Neural cell (in vitro differentiated cells): ENCODE data around the gene GLB1L3. TPM values are rescaled to one million over a fixed set of nuclear protein-coding genes. Genes with fewer than 3 reads are reported as not detected.

Experiments
- H2AFZ ChIP-seq: fragments of 200-600, 300-800 bp; sonication (generic), shearing (Covaris generic); 2 replicates; pipeline ENCODE4 v1.6.0; 2014; ENCODE audit warnings: low read depth, mild to moderate bottlenecking, antibody characterized with exemption, low read length, moderate library complexity
- H3F3A ChIP-seq: fragments of 200-600 bp; shearing (Covaris generic); 2 replicates; pipeline ENCODE4 v1.6.1; 2016; ENCODE audit warnings: mild to moderate bottlenecking, moderate library complexity, mixed read lengths, antibody characterized with exemption, low read length; ENCODE audit not compliant: insufficient read depth, poor library complexity, severe bottlenecking
- H3K27ac ChIP-seq: fragments of 200-600, 300-800 bp; sonication (generic), shearing (Covaris generic); 2 replicates; pipeline ENCODE4 v1.5.1; 2014; ENCODE audit warnings: mild to moderate bottlenecking, low read length, moderate library complexity
- H3K27me3 ChIP-seq: fragments of 300-800, 200-600 bp; sonication (generic), shearing (Covaris generic); 2 replicates; pipeline ENCODE4 v1.6.0; 2014; ENCODE audit warnings: mild to moderate bottlenecking, low read depth, low read length, moderate library complexity; ENCODE audit not compliant: insufficient read depth
- H3K36me3 ChIP-seq: fragments of 300-800, 200-600 bp; sonication (generic), shearing (Covaris generic); 2 replicates; pipeline ENCODE4 v1.5.1; 2014; ENCODE audit warnings: mild to moderate bottlenecking, antibody characterized with exemption, low read length, moderate library complexity; ENCODE audit not compliant: insufficient read depth
- H3K4me2 ChIP-seq: fragments of 300-800, 200-600 bp; sonication (generic), shearing (Covaris generic); 2 replicates; pipeline ENCODE4 v1.6.0; 2014; ENCODE audit warnings: mild to moderate bottlenecking, low read length
- H3K4me3 ChIP-seq: fragments of 300-800, 200-600 bp; sonication (generic), shearing (Covaris generic); 2 replicates; pipeline ENCODE4 v1.5.1; 2014; ENCODE audit warnings: mild to moderate bottlenecking, low read length, moderate library complexity
- H3K79me2 ChIP-seq: fragments of 200-600 bp; shearing (Covaris generic); replicated peaks from 2 replicates; pipeline ENCODE4 v1.6.0; 2014; ENCODE audit warnings: mild to moderate bottlenecking, low read length, moderate library complexity; ENCODE audit not compliant: insufficient read depth
- H3K9ac ChIP-seq: fragments of 300-800, 200-600 bp; sonication (generic), shearing (Covaris generic); 2 replicates; pipeline ENCODE4 v1.6.1; 2016; ENCODE audit warnings: mild to moderate bottlenecking, low read length, mixed read lengths
- H3K9me2 ChIP-seq: fragments of 200-600 bp; shearing (Covaris generic); 2 replicates; pipeline ENCODE4 v1.6.1; 2016; ENCODE audit warnings: mild to moderate bottlenecking, low read length, mixed read lengths; ENCODE audit not compliant: insufficient read depth
- H3K9me3 ChIP-seq: fragments of 200-600, 300-800 bp; sonication (generic), shearing (Covaris generic); 2 replicates; pipeline ENCODE4 v1.6.1; 2016; ENCODE audit warnings: mild to moderate bottlenecking, mixed run types, low read length, moderate library complexity, mixed read lengths
- H4K20me1 ChIP-seq: fragments of 200-600 bp; shearing (Covaris generic); 2 replicates; pipeline ENCODE4 v1.6.1; 2016; ENCODE audit warnings: mild to moderate bottlenecking, mixed run types; ENCODE audit not compliant: insufficient read depth
- EP300 ChIP-seq: fragments of 450-650 bp; conservative IDR thresholded peaks from 2 replicates; pipeline ENCODE4 v1.6.1; 2014; ENCODE audit warnings: antibody characterized with exemption, mild to moderate bottlenecking, moderate library complexity; ENCODE audit not compliant: poor library complexity, severe bottlenecking
- EZH2 ChIP-seq: fragments of 200-600, 300-800 bp; shearing (Covaris generic), sonication (generic); IDR thresholded peaks from 2 replicates; pipeline ENCODE4 v1.6.1; 2014; ENCODE audit warnings: antibody characterized with exemption, low read length, borderline replicate concordance, mild to moderate bottlenecking; ENCODE audit not compliant: insufficient read depth, poor library complexity, severe bottlenecking
- MXI1 ChIP-seq: fragments of 450-650 bp; conservative IDR thresholded peaks from 2 replicates; pipeline ENCODE4 v1.6.1; 2014; ENCODE audit warnings: antibody characterized with exemption, mild to moderate bottlenecking; ENCODE audit not compliant: poor library complexity, severe bottlenecking
- POLR2AphosphoS5 ChIP-seq: IDR thresholded peaks from 2 replicates; pipeline ENCODE4 v1.6.1; 2012
- RAD21 ChIP-seq: fragments of 450-650 bp; conservative IDR thresholded peaks from 2 replicates; pipeline ENCODE4 v1.6.1; 2014; ENCODE audit warnings: antibody characterized with exemption, mild to moderate bottlenecking, moderate library complexity
- SMC3 ChIP-seq: fragments of 450-650 bp; conservative IDR thresholded peaks from 2 replicates; pipeline ENCODE4 v1.6.1; 2014; ENCODE audit warnings: antibody characterized with exemption, mild to moderate bottlenecking, moderate library complexity; ENCODE audit not compliant: poor library complexity
- TAF1 ChIP-seq: IDR thresholded peaks from 2 replicates; pipeline ENCODE4 v1.6.1; 2012; ENCODE audit warnings: low read depth
- polyA plus RNA-seq: library from polyadenylated mRNA; depleted of rRNA; stranded (reverse); fragments of >200 nt; gene quantifications from 2 replicates; pipeline ENCODE4 v1.2.3, GENCODE V29; 2014
- TF ChIP-seq, protein P1 (sequence below): IDR thresholded peaks from 2 replicates; pipeline ENCODE4 v1.6.1; 2012; ENCODE audit warnings: borderline replicate concordance
- TF ChIP-seq, protein P2 (sequence below): fragments of 450-650 bp; IDR thresholded peaks from 2 replicates; pipeline ENCODE4 v1.5.1; 2014; ENCODE audit warnings: antibody characterized with exemption, mild to moderate bottlenecking, moderate library complexity; ENCODE audit not compliant: poor library complexity, severe bottlenecking

The GLB1L3 gene
- polyA plus RNA-seq, 1 donor from 2014 or later, result 0.19 TPM

DNA sequence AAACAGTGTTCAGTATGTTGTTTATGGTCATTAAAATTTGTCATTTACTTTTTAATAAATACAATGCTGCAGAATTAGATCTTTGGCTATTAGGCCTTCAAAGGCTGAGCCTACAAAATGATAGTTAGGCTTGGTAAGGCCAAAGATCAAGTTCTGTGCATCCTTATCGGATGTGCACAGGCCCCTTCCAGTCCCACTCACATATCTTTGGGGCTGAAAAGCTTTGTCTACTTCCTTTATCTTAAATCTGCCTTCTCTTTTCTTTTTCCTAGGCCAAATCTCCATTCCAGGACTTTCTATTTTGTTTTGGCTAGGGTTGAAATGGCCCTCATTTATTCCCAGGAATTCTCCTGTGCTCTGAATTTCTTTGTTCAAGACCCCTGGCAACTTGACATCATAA, 52.3 kb downstream of the GLB1L3 start:
- no peaks in the 10 kb centered on the region for H3K79me2 ChIP-seq
- H3K27me3 ChIP-seq, result no peaks in the 10 kb centered on the region
- H3K4me2 ChIP-seq, result no peak overlapping the region
- no peaks in the 10 kb centered on the region for H3K9me2 ChIP-seq
- H3K27ac ChIP-seq, result no peak overlapping the region
- H3K9ac ChIP-seq, result no peak overlapping the region
- no peaks in the 10 kb centered on the region for H3F3A ChIP-seq
- no peak overlapping the region for H3K4me3 ChIP-seq
- TF ChIP-seq SMC3 (no peak), RAD21 (no peak), EZH2 (no peak), MXI1 (no peak), POLR2AphosphoS5 (no peak), TAF1 (no peak), EP300 (no peak)
- TF ChIP-seq, protein P1, sequence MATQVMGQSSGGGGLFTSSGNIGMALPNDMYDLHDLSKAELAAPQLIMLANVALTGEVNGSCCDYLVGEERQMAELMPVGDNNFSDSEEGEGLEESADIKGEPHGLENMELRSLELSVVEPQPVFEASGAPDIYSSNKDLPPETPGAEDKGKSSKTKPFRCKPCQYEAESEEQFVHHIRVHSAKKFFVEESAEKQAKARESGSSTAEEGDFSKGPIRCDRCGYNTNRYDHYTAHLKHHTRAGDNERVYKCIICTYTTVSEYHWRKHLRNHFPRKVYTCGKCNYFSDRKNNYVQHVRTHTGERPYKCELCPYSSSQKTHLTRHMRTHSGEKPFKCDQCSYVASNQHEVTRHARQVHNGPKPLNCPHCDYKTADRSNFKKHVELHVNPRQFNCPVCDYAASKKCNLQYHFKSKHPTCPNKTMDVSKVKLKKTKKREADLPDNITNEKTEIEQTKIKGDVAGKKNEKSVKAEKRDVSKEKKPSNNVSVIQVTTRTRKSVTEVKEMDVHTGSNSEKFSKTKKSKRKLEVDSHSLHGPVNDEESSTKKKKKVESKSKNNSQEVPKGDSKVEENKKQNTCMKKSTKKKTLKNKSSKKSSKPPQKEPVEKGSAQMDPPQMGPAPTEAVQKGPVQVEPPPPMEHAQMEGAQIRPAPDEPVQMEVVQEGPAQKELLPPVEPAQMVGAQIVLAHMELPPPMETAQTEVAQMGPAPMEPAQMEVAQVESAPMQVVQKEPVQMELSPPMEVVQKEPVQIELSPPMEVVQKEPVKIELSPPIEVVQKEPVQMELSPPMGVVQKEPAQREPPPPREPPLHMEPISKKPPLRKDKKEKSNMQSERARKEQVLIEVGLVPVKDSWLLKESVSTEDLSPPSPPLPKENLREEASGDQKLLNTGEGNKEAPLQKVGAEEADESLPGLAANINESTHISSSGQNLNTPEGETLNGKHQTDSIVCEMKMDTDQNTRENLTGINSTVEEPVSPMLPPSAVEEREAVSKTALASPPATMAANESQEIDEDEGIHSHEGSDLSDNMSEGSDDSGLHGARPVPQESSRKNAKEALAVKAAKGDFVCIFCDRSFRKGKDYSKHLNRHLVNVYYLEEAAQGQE, result no peak
- TF ChIP-seq, protein P2, sequence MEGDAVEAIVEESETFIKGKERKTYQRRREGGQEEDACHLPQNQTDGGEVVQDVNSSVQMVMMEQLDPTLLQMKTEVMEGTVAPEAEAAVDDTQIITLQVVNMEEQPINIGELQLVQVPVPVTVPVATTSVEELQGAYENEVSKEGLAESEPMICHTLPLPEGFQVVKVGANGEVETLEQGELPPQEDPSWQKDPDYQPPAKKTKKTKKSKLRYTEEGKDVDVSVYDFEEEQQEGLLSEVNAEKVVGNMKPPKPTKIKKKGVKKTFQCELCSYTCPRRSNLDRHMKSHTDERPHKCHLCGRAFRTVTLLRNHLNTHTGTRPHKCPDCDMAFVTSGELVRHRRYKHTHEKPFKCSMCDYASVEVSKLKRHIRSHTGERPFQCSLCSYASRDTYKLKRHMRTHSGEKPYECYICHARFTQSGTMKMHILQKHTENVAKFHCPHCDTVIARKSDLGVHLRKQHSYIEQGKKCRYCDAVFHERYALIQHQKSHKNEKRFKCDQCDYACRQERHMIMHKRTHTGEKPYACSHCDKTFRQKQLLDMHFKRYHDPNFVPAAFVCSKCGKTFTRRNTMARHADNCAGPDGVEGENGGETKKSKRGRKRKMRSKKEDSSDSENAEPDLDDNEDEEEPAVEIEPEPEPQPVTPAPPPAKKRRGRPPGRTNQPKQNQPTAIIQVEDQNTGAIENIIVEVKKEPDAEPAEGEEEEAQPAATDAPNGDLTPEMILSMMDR, result no peak
- no peaks in the 10 kb centered on the region for H3K36me3 ChIP-seq
- no peaks in the 10 kb centered on the region for H3K9me3 ChIP-seq
- no peak overlapping the region for H2AFZ ChIP-seq
- H4K20me1 ChIP-seq, result no peaks in the 10 kb centered on the region

DNA sequence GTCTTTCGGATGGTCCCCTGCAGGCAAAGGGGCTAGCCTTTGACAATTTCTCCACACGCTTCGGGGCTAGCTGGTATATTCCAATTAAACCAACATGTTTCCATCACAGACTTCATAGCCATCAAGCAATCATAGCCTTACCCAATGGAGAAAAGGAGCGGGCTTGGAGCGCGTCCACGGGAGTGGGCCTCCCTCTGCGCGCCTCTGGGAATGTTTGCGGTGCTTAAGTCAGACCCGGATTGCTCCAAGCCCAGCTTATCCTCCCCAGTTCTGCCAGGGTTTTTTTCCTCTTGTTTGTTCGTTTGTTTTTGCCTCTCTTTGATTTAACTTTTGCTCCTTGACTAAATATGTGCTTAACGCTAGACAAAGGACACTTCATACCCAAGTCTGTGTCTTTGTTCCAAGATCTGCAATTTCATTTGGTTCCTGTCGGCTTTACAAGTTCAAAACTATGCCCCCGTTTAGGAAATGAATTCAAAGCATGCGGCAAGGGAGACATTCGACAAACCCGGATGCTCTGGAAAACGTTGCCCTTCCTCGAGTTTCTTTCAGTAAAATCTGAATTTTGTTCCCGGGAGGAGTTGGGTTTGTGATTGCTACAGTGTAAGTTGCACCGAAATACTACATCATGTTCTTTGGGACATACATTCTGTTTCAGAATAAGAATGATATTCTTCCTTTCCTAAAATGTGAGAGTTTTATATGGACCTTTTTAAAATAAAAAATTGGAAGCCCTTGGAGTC, 54.6 kb downstream of the GLB1L3 start:
- Histone ChIP-seq H3K4me2 (peak overlapping the region; percentile 52), H2AFZ (no peak overlapping the region), H3K9me2 (no peaks in the 10 kb centered on the region), H3K79me2 (no peaks in the 10 kb centered on the region), H3K4me3 (peak overlapping the region; percentile 64), H3K27me3 (no peaks in the 10 kb centered on the region), H4K20me1 (no peaks in the 10 kb centered on the region), H3K36me3 (no peaks in the 10 kb centered on the region), H3K9ac (peak overlapping the region; percentile 30), H3K9me3 (no peaks in the 10 kb centered on the region), H3F3A (no peaks in the 10 kb centered on the region), H3K27ac (no peak overlapping the region)
- TF ChIP-seq MXI1 (no peak), EZH2 (no peak), EP300 (no peak), RAD21 (no peak), SMC3 (no peak), TAF1 (no peak), POLR2AphosphoS5 (no peak)
- TF ChIP-seq, protein P1, result no peak
